GM18517 (cell line): Measurements from ENCODE around the gene SHC4.
"Not testable (repeated sequence)": the region's sequence is repeated elsewhere in the genome, so short reads cannot be mapped to it uniquely, and the experiment has no call there.

Experiments used
- ATAC-seq: cut with Tn5 transposase; IDR thresholded peaks from one replicate; pipeline ENCODE4 v1.9.1; 2021; ENCODE audit warnings: mild to moderate bottlenecking, moderate library complexity; ENCODE audit not compliant: unreplicated experiment

The SHC4 gene

DNA sequence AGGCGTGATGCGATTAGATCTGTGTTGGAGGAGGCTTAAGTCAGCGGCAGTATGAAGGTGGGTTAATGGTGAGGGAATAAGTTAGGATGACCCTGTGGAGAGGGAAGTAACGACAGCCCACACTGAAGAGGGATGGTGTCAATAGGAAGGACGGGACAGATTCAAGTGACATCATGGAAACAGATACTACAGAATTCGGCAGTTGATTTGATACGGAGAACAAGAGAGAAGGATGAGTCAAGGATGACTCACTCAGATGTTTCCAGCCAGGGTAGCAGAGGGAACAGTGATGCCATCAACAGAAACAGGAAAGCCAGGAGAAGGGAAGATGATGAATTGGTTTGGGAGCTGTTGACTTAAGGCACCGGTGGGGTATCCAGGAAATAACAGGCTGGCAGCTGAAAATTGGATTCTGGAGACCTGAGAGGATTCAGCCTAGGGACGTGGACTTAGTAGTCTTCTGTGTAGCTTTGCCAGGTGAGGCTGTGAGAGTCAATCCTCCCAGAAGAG lies 38.0 kb downstream of the SHC4 start:
- ATAC-seq: no peak

- ATAC-seq: no peak
Observed at GRCh38 chr15:48924528-48925393, 39.0 kb downstream of the SHC4 start.

- ATAC-seq: no peak
Observed at GRCh38 chr15:48922046-48922445, 41.7 kb downstream of the SHC4 start.

- ATAC-seq: no peak
Observed at GRCh38 chr15:48916721-48917120, 47.0 kb downstream of the SHC4 start.

DNA sequence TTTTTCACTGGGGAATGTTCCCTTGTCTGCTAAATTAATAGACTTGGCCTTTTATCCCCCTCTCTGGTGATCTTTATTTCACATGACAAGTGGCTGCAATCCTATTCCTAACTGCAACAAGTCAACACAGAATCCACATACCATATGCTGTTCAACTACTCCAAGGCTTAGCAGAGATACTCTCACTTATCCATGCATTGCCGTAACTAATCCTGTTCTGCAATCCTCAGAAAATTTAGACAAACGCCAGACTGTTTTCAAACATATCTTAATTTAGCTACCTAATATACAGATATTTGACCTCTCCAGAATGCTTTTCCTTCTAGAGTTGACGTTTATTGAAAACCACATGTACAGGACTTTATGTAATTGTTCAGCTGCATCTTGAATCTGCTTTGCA lies 47.9 kb downstream of the SHC4 start:
- ATAC-seq: no peak

GRCh38 chr15:48914717-48915116 lies 49.0 kb downstream of the SHC4 start:
- ATAC-seq: no peak

- ATAC-seq: no peak
Observed at GRCh38 chr15:48913141-48913540, 50.6 kb downstream of the SHC4 start.

DNA sequence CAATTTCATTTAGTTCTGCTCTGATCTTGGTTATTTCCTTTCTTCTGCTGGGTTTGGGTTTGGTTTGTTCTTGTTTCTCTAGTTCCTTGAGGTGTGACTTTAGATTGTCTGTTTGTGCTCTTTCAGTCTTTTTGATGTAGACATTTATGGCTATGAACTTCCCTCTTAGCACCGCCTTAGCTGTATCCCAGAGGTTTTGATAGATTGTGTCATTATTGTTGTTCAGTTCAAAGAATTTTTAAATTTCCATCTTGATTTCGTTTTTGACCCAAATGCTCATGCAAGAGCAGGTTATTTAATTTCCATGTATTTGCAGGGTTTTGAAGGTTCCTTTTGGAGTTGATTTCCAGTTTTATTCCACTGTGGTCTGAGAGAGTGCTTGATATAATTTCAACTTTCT lies 53.2 kb downstream of the SHC4 start:
- not testable (repeated sequence) for ATAC-seq

GRCh38 chr15:48909313-48909712 lies 54.4 kb downstream of the SHC4 start:
- ATAC-seq: not testable (repeated sequence)

GRCh38 chr15:48905847-48906246 lies 57.9 kb downstream of the SHC4 start:
- ATAC-seq: no peak

- no peak for ATAC-seq
Observed at GRCh38 chr15:48905216-48905615, 58.5 kb downstream of the SHC4 start.

DNA sequence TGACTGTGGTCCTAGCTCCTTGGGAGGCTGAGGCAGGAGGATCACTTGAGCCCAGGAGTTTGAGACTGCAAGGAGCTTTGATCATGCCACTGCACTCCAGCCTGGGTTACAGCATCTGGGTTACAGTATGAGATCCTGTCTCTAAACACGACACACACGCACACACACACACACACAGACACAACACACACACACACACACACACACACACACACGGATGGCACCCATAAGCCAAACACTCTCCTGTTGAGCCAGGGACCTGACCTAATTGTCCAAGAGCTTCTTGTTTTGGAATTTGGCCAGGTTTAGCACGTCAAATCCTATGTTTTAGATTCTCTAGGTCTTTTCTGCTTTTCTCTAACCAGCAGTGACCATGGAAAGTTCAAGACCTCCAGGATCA lies 59.0 kb downstream of the SHC4 start:
- ATAC-seq: no peak

DNA sequence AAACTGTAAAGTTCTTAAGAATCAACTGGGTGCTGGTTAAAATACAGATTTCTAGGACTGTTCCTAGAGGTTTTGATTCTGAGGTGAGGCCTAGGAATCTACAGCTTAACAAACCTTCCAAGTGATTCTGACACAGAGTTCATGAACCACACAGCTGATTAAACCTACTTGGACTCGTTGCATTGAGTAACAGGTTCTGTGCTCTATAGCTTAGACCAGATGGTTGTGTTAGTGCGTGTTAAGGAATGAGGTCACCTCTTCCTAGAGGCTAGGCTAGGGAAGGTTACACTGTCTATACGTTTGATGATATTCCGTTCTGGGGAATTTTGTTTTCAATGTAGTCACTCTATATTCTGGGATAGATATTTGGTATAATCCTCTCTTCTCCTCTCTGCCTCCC lies 63.9 kb downstream of the SHC4 start:
- ATAC-seq: no peak

DNA sequence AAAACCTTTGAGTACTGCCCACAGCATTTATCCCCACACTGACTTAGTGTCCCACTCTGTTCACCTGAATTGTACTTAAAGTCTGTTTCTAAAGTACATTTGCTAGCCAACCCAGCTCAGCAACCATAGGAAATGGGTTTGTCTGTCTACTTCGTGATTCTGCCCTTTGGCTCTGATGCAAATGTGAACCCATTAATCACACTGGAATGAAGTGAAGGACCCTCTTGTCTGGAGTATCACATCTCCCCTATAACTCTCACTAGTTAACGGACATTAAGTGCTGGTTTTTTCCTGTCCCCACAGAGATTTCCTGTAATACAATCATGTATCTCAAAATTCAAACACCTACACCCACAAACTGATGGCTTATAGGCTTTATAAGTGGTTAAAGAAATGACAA lies 65.3 kb downstream of the SHC4 start:
- ATAC-seq: no peak

- ATAC-seq: no peak
Observed at GRCh38 chr15:48898032-48898431, 65.7 kb downstream of the SHC4 start.

GRCh38 chr15:48896869-48897814 lies 66.6 kb downstream of the SHC4 start:
- ATAC-seq: no peak

DNA sequence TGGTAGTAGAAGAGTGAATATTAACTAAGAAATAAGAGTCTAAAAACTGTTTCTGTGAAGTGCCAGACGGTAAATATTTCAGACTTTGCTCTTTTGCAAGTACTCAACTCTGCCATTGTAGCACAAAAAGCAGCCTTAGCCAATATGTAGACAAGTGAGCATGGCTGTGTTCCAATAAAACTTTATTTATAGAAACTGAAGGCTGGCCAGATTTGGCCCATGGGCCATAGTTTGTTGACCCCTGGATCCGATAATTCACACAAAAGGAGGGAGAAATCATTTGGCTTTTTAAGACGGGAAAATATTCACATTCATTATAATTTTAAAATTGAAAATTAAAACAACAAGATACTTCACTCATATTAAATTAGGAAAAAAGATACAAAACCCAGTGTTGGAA lies 70.4 kb downstream of the SHC4 start:
- no peak for ATAC-seq

DNA sequence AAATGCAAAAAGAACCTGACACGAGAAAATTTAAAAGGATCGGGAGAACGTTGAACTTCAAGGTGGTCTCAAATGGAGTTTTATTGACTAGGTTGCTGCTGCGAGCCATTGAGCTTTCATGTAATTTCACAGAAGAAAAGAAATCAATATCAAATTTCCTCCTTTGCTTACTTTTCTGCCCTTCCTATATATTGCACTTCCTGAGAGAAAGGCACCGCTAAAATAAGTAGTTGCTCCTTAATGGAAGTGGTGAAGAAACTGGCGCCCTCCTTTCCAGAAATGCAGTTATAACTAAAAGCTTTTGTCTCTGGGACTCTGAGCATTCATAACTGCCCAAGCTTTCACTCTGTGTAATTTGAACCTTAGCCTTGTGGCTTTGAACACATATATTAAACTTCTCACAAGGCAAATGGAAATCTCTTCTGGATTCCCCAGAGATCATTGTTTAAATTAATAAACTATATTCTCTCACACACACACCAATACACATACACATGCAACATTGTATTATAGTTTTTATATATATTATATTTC lies 72.4 kb downstream of the SHC4 start:
- no peak for ATAC-seq

GRCh38 chr15:48890375-48890972 lies 73.2 kb downstream of the SHC4 start:
- ATAC-seq: no peak

DNA sequence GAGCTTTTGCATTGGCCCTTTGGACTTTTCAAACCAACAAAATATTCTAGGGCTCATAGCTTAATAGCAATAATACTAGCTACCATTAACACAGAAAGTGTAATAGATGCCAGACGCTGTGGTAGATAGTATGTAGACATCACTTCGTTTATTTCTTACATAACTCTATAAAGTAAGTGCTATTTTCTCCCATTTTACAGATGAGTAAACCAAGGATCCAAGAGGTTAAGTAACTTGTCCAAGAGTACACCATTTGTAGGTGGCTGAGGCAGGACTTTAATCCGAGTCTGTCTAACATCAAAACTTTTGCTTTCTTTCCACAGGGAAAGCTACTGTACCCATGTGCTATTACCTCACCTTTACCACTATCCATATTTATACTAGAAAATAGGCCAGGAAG lies 73.8 kb downstream of the SHC4 start:
- ATAC-seq: no peak

- no peak for ATAC-seq
Observed at GRCh38 chr15:48888836-48889235, 74.9 kb downstream of the SHC4 start.
